Measurements from ENCODE around the gene TLR6. TPM values are rescaled to one million over a fixed set of nuclear protein-coding genes. Genes with fewer than 3 reads are reported as not detected.
A peak's percentile ranks its signal among the peaks of the same experiment; 100 is the strongest.

TLR6 gene
- total and polyA plus RNA-seq, 12 donors, result 0.14 to 3.7 (median 1.2) TPM

DNA sequence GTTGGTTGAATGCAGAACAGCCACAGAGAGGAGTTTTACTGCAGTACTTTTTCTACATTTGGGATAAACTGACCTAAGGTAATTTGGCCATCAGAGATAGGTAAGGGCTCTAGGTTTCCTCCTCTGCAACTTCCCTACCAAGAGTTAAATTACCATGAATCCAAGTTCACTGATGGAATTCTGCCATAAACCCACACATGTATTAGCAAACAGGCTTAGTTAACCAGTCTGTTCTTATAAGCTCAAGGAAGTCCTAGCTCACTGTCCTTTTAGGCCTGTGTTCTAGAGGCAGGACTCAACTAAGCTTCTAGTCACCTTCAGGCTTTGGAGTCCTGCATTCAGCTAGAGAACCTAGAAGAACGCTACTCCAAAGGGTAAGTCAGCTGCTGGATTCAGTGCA is 15.0 kb upstream of the TLR6 start:
- intact Hi-C loops (cut with DNase I), result no loop called here
- H3K27ac ChIP-seq, result no peak overlapping the region
- H3K36me3 ChIP-seq, result peaks cover 0 to 37% (median 9%) of the 10 kb centered on the region in 9 donors
- TF ChIP-seq CTCF (IDR thresholded peaks at IDR 0.05), result no peak
- H3K4me3 ChIP-seq, result no peak overlapping the region
- H3K4me1 ChIP-seq, result peaks cover 0 to 44% (median 29%) of the 10 kb centered on the region in 9 donors
- ATAC-seq (no peak), DNase-seq (no peak)
- H3K27me3 ChIP-seq, result no peaks in the 10 kb centered on the region
- H3K9me3 ChIP-seq, result no peaks in the 10 kb centered on the region
- WGBS, 2 donors, result 91 to 100% methylated on average over 1 of the region's 1 CpG

- H3K27me3 ChIP-seq, result no peaks in the 10 kb centered on the region
- peaks cover 0 to 44% (median 25%) of the 10 kb centered on the region in 9 donors for H3K4me1 ChIP-seq
- TF ChIP-seq CTCF (IDR thresholded peaks at IDR 0.05), result no peak
- intact Hi-C loops (cut with DNase I), result no loop called here
- H3K9me3 ChIP-seq, result no peaks in the 10 kb centered on the region
- no peak for ATAC-seq
- no peak for DNase-seq
- H3K27ac ChIP-seq, result peak overlapping the region in 1 of 10 donors; percentile 95
- WGBS, 2 donors, result 80 to 83% methylated on average over 7 of the region's 7 CpGs
- no peak overlapping the region for H3K4me3 ChIP-seq
- peaks cover 0 to 37% (median 8%) of the 10 kb centered on the region in 9 donors for H3K36me3 ChIP-seq
Measured at GRCh38 chr4:38870098-38870808, 13.6 kb upstream of the TLR6 start.

DNA sequence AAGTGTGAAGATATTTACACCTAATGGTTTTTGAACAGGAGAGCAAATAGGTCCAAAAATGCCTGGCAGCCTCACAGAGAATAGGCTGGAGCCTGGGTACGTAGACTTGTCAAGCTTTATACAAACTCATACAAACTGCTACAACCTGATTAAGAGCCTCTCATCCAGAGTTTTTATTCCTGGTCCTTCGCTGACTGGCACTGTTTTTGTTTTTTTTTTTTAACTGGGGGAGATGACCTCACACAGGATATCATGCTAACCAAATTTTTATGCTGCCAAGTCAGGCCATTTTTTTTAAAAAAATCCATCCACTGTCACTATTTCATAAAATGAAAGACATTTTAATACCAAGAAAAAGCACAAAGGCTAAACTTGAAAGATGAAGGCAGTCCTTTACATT is 12.9 kb upstream of the TLR6 start:
- DNase-seq, result no peak
- peak overlapping the region in 7 of 10 donors; percentile 66 to 96 (median 91) for H3K4me3 ChIP-seq
- H3K27me3 ChIP-seq, result no peaks in the 10 kb centered on the region
- H3K36me3 ChIP-seq, result peaks cover 0 to 37% (median 8%) of the 10 kb centered on the region in 9 donors
- 58 to 68% methylated on average over 2 of the region's 2 CpGs for WGBS, 2 donors
- H3K27ac ChIP-seq, result peak overlapping the region in 6 of 10 donors; percentile 89 to 95 (median 94)
- intact Hi-C loops (cut with DNase I), result loop anchor here in 1 of 10 donors (10.0 kb wide), 1 partner anchor 105 kb away; no protein-coding TSS in a partner anchor
- peaks cover 0 to 44% (median 25%) of the 10 kb centered on the region in 9 donors for H3K4me1 ChIP-seq
- H3K9me3 ChIP-seq, result no peaks in the 10 kb centered on the region
- TF ChIP-seq CTCF (IDR thresholded peaks at IDR 0.05), result no peak
- ATAC-seq, result no peak

- DNase-seq (peak; percentile 44 to 57), ATAC-seq (peak; percentile 35 to 78 (median 64))
- Histone ChIP-seq H3K4me1 (peaks cover 0 to 42% (median 21%) of the 10 kb centered on the region in 9 donors), H3K9me3 (no peaks in the 10 kb centered on the region), H3K27me3 (no peaks in the 10 kb centered on the region), H3K27ac (peak overlapping the region; percentile 81 to 96 (median 93)), H3K4me3 (peak overlapping the region; percentile 66 to 96 (median 90)), H3K36me3 (peaks cover 0 to 36% (median 8%) of the 10 kb centered on the region in 9 donors)
- 8 to 13% methylated on average over 30 of the region's 30 CpGs for WGBS, 2 donors
- no peak for TF ChIP-seq CTCF (IDR thresholded peaks at IDR 0.05)
- intact Hi-C loops (cut with DNase I), result loop anchor here in 1 of 10 donors (10.0 kb wide), 1 partner anchor 104 kb away; no protein-coding TSS in a partner anchor
Measured at GRCh38 chr4:38868059-38868960, 11.7 kb upstream of the TLR6 start.
